ENCODE measurements around the gene TRIM32.

DNA sequence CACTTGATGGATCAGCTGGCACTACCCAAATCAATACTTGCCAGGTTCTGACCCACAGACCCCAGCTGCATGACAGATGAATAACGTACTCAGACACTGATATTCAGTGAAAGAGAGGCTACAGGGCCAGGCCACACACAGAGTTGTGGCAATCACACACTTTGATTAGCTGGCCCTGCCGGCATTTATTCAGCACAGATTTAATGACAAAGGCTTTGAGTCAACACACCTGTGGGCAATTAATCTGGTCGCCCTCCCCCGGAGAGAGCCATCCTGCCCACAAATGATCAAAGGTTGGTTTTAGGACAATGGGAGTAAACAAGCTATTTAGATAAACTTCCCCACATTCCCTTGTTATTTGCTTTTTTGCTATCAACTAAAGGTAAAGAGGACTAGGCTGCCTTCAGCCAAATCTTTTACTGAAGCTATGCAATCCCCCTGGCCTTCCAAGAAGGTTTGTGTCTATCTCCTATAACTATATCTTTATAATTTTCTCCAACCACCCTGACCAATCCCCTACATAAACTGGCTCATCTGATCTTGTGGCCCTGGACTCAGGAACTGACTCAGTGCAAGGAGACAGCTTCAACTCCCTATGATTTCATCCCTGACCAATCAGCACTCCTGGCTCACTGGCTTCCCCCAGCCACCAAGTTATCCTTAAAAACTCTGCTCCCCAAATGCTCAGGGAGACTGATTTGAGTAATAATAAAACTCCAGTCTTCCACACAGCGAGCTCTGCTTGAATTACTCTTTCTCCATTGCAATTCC is 12.7 kb upstream of the TRIM32 start:
- TF ChIP-seq, protein P1, sequence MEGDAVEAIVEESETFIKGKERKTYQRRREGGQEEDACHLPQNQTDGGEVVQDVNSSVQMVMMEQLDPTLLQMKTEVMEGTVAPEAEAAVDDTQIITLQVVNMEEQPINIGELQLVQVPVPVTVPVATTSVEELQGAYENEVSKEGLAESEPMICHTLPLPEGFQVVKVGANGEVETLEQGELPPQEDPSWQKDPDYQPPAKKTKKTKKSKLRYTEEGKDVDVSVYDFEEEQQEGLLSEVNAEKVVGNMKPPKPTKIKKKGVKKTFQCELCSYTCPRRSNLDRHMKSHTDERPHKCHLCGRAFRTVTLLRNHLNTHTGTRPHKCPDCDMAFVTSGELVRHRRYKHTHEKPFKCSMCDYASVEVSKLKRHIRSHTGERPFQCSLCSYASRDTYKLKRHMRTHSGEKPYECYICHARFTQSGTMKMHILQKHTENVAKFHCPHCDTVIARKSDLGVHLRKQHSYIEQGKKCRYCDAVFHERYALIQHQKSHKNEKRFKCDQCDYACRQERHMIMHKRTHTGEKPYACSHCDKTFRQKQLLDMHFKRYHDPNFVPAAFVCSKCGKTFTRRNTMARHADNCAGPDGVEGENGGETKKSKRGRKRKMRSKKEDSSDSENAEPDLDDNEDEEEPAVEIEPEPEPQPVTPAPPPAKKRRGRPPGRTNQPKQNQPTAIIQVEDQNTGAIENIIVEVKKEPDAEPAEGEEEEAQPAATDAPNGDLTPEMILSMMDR (IDR thresholded peaks at IDR 0.05 in 4 of 5, conservative IDR thresholded peaks at IDR 0.05 in 1 of 5), result no peak
- TF ChIP-seq POLR2A (IDR thresholded peaks at IDR 0.05), result no peak
